PC-3 (cell line): ENCODE data around the gene CUTC. TPM values are rescaled to one million over a fixed set of nuclear protein-coding genes. Genes with fewer than 3 reads are reported as not detected.

Experiments
- ATAC-seq: fragments of 200-7000 bp; cut with Tn5 transposase; 2 replicates; pipeline ENCODE4 v1.9.1; 2020; ENCODE audit warnings: mild to moderate bottlenecking, moderate library complexity
- BruUV-seq: library from RNA; stranded (reverse); fragments of 400-500 nt; replicated peaks from 2 replicates; lab custom pipeline; 2021; lab: Mats Ljungman, UMichigan
- CTCF ChIA-PET: fragments of 300-600 bp; sonication (Branson Sonifier 250); formaldehyde crosslinking; loops from one replicate; lab custom pipeline; 2022; ENCODE audit warnings: antibody characterized with exemption; lab: Charles Lee
- POLR2A ChIA-PET: fragments of 300-600 bp; sonication (Branson Sonifier 250); formaldehyde crosslinking; loops from one replicate; lab custom pipeline; 2022; ENCODE audit warnings: antibody characterized with exemption; ENCODE audit not compliant: unreplicated experiment; lab: Charles Lee
- DNase-seq: peaks from one replicate; pipeline ENCODE4 v3.0.0-alpha.2; 2015
- H2AFZ ChIP-seq: fragments of 300-600 bp; sonication (generic); 2 replicates; pipeline ENCODE4 v1.6.0; 2016; ENCODE audit warnings: antibody characterized with exemption, low read length
- H3F3A ChIP-seq: fragments of 300-600 bp; sonication (generic); one replicate; pipeline ENCODE4 v1.6.0; 2017; ENCODE audit warnings: antibody characterized with exemption, low read length, control low read depth, mild to moderate bottlenecking; ENCODE audit not compliant: unreplicated experiment
- H3K27ac ChIP-seq: fragments of 300-600 bp; sonication (generic); 2 replicates; pipeline ENCODE4 v1.5.1; 2016; ENCODE audit warnings: mild to moderate bottlenecking, low read length
- H3K27me3 ChIP-seq: fragments of 300-600 bp; sonication (generic); 2 replicates; pipeline ENCODE4 v1.6.1; 2016; ENCODE audit warnings: low read length, mixed read lengths
- H3K36me3 ChIP-seq: fragments of 300-600 bp; sonication (generic); 2 replicates; pipeline ENCODE4 v1.6.1; 2016; ENCODE audit warnings: low read depth, mixed run types, low read length, mixed read lengths
- H3K4me1 ChIP-seq: fragments of 300-600 bp; sonication (generic); 2 replicates; pipeline ENCODE4 v1.5.1; 2016; ENCODE audit warnings: low read length; ENCODE audit not compliant: insufficient read depth
- H3K4me2 ChIP-seq: fragments of 300-600 bp; sonication (generic); 2 replicates; pipeline ENCODE4 v1.6.0; 2016; ENCODE audit warnings: low read length
- H3K4me3 ChIP-seq: fragments of 300-600 bp; sonication (generic); 2 replicates; pipeline ENCODE4 v1.5.1; 2016; ENCODE audit warnings: mild to moderate bottlenecking, low read length, mixed read lengths
- H3K79me2 ChIP-seq: fragments of 300-600 bp; sonication (generic); 2 replicates; pipeline ENCODE4 v1.6.1; 2017; ENCODE audit warnings: low read length, mixed read lengths
- H3K9ac ChIP-seq: fragments of 300-600 bp; sonication (generic); 2 replicates; pipeline ENCODE4 v1.6.0; 2016; ENCODE audit warnings: mild to moderate bottlenecking, low read length
- H3K9me2 ChIP-seq: fragments of 300-600 bp; sonication (generic); replicated peaks from 2 replicates; pipeline ENCODE4 v1.6.1; 2016; ENCODE audit warnings: mixed run types, low read length, mixed read lengths
- H3K9me3 ChIP-seq: fragments of 300-600 bp; sonication (generic); 2 replicates; pipeline ENCODE4 v1.6.1; 2016; ENCODE audit warnings: low read length, mixed read lengths
- H4K20me1 ChIP-seq: fragments of 300-600 bp; sonication (generic); 2 replicates; pipeline ENCODE4 v1.6.1; 2016; ENCODE audit warnings: low read length, mixed read lengths
- EZH2 ChIP-seq: fragments of 300-600 bp; sonication (generic); IDR thresholded peaks from one replicate; pipeline ENCODE4 v1.6.1; 2017; ENCODE audit warnings: antibody characterized with exemption, mild to moderate bottlenecking, low read length; ENCODE audit not compliant: unreplicated experiment
- EZH2phosphoT487 ChIP-seq: fragments of 300-600 bp; sonication (generic); IDR thresholded peaks from 2 replicates; pipeline ENCODE4 v1.6.1; 2018; ENCODE audit warnings: mild to moderate bottlenecking, antibody characterized with exemption, low read length, borderline replicate concordance
- intact Hi-C: fragments of 100-400 bp; cut with micrococcal nuclease; formaldehyde crosslinking; loops from 2 replicates; pipeline ENCODE4 v1.9.0; 2023
- total RNA-seq: library from RNA; depleted of rRNA; stranded (reverse); fragments of >200 nt; gene quantifications from 2 replicates; pipeline ENCODE4 v1.2.3, GENCODE V29; 2014
- TF ChIP-seq, protein P1 (sequence below): fragments of 300-600 bp; sonication (generic); conservative IDR thresholded peaks from 2 replicates; pipeline ENCODE4 v1.5.1; 2017; ENCODE audit warnings: antibody characterized with exemption, low read depth, mild to moderate bottlenecking, low read length

Gene CUTC
- total RNA-seq, 1 experiment from 2014 or later = 10.2 TPM

GRCh38 chr10:99796928-99797327 is 64.9 kb downstream of the CUTC start:
- CTCF ChIA-PET = no interaction called here
- ATAC-seq = no peak
- no peaks in the 10 kb centered on the region for H3K79me2 ChIP-seq
- no peak overlapping the region for H3K4me3 ChIP-seq
- no peak for DNase-seq
- intact Hi-C loops = no loop called here
- POLR2A ChIA-PET = no interaction called here
- no peak overlapping the region for H3K9ac ChIP-seq
- no peaks in the 10 kb centered on the region for H3F3A ChIP-seq
- TF ChIP-seq, protein P1, sequence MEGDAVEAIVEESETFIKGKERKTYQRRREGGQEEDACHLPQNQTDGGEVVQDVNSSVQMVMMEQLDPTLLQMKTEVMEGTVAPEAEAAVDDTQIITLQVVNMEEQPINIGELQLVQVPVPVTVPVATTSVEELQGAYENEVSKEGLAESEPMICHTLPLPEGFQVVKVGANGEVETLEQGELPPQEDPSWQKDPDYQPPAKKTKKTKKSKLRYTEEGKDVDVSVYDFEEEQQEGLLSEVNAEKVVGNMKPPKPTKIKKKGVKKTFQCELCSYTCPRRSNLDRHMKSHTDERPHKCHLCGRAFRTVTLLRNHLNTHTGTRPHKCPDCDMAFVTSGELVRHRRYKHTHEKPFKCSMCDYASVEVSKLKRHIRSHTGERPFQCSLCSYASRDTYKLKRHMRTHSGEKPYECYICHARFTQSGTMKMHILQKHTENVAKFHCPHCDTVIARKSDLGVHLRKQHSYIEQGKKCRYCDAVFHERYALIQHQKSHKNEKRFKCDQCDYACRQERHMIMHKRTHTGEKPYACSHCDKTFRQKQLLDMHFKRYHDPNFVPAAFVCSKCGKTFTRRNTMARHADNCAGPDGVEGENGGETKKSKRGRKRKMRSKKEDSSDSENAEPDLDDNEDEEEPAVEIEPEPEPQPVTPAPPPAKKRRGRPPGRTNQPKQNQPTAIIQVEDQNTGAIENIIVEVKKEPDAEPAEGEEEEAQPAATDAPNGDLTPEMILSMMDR = no peak
- TF ChIP-seq EZH2phosphoT487 (no peak), EZH2 (no peak)
- no peak overlapping the region for H3K27ac ChIP-seq
- H2AFZ ChIP-seq = no peak overlapping the region
- no TSS peak for BruUV-seq
- H3K27me3 ChIP-seq = no peaks in the 10 kb centered on the region
- H3K9me3 ChIP-seq = no peaks in the 10 kb centered on the region
- no peaks in the 10 kb centered on the region for H3K36me3 ChIP-seq
- H4K20me1 ChIP-seq = no peaks in the 10 kb centered on the region
- H3K4me2 ChIP-seq = no peak overlapping the region
- no peaks in the 10 kb centered on the region for H3K9me2 ChIP-seq
- no peaks in the 10 kb centered on the region for H3K4me1 ChIP-seq

GRCh38 chr10:99798031-99798430 is 66.0 kb downstream of the CUTC start:
- intact Hi-C loops = no loop called here
- no peaks in the 10 kb centered on the region for H3K4me1 ChIP-seq
- H3K9ac ChIP-seq = no peak overlapping the region
- ChIA-PET CTCF (no interaction called here), POLR2A (no interaction called here)
- ATAC-seq = no peak
- no peaks in the 10 kb centered on the region for H3K27me3 ChIP-seq
- no peaks in the 10 kb centered on the region for H3K9me3 ChIP-seq
- DNase-seq = no peak
- H3K4me2 ChIP-seq = no peak overlapping the region
- H2AFZ ChIP-seq = no peak overlapping the region
- no peaks in the 10 kb centered on the region for H3K36me3 ChIP-seq
- BruUV-seq = no TSS peak
- no peak overlapping the region for H3K4me3 ChIP-seq
- H3K27ac ChIP-seq = no peak overlapping the region
- H3F3A ChIP-seq = no peaks in the 10 kb centered on the region
- H3K9me2 ChIP-seq = no peaks in the 10 kb centered on the region
- no peaks in the 10 kb centered on the region for H4K20me1 ChIP-seq
- no peaks in the 10 kb centered on the region for H3K79me2 ChIP-seq
- TF ChIP-seq EZH2phosphoT487 = no peak
- no peak for TF ChIP-seq EZH2
- TF ChIP-seq, protein P1 = no peak

DNA sequence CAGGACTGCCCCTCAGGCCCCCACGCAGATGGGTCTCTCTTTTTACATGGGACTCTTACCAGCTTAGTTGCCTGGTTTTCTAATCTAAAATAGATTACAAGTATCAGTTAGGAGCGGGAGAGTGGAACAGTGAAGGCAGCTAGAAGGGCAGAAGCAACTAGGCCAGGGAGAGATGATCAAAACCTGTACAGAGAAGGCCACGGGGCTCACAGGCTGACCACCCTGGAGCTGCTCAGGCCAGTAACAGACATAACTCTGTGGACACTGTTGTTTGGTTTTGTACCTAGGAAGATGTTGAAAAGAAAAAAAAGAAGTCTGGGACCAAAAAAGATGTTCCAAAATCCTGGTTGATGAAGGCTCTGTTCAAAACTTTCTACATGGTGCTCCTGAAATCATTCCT is 66.9 kb downstream of the CUTC start:
- no peaks in the 10 kb centered on the region for H3K27me3 ChIP-seq
- H3K4me1 ChIP-seq = no peaks in the 10 kb centered on the region
- no peaks in the 10 kb centered on the region for H3F3A ChIP-seq
- H3K36me3 ChIP-seq = no peaks in the 10 kb centered on the region
- no peak for ATAC-seq
- no peaks in the 10 kb centered on the region for H3K9me2 ChIP-seq
- no peaks in the 10 kb centered on the region for H3K9me3 ChIP-seq
- BruUV-seq = no TSS peak
- no peak overlapping the region for H3K27ac ChIP-seq
- H3K79me2 ChIP-seq = no peaks in the 10 kb centered on the region
- intact Hi-C loops = no loop called here
- ChIA-PET CTCF (no interaction called here), POLR2A (no interaction called here)
- H3K9ac ChIP-seq = no peak overlapping the region
- no peak overlapping the region for H3K4me2 ChIP-seq
- no peak overlapping the region for H2AFZ ChIP-seq
- no peaks in the 10 kb centered on the region for H4K20me1 ChIP-seq
- H3K4me3 ChIP-seq = no peak overlapping the region
- DNase-seq = no peak
- TF ChIP-seq EZH2phosphoT487 (no peak), EZH2 (no peak)
- TF ChIP-seq, protein P1 = no peak
